ENCODE data around the gene ARPC1B.
"Not testable (repeated sequence)": the region's sequence is repeated elsewhere in the genome, so short reads cannot be mapped to it uniquely, and the experiment has no call there.

Gene ARPC1B

GRCh38 chr7:99374111-99375064, at the start of gene ARPC1B:
TSS of gene ARPC1B (plus strand) at chr7:99374730. CDS start at chr7:99385715, 10,985 bp downstream.
- Histone ChIP-seq H3K9me3 (no peaks in the 10 kb centered on the region), H3K4me1 (peaks cover 0 to 44% (median 21%) of the 10 kb centered on the region in 4 donors), H3K36me3 (peaks cover 0 to 14% (median 14%) of the 10 kb centered on the region in 3 donors), H3K27ac (peak within 1 kb of the TSS; percentile 90 to 93), H3K27me3 (no peaks in the 10 kb centered on the region), H3K4me3 (peak within 1 kb of the TSS; percentile 92 to 99)
- TF ChIP-seq, protein P1, sequence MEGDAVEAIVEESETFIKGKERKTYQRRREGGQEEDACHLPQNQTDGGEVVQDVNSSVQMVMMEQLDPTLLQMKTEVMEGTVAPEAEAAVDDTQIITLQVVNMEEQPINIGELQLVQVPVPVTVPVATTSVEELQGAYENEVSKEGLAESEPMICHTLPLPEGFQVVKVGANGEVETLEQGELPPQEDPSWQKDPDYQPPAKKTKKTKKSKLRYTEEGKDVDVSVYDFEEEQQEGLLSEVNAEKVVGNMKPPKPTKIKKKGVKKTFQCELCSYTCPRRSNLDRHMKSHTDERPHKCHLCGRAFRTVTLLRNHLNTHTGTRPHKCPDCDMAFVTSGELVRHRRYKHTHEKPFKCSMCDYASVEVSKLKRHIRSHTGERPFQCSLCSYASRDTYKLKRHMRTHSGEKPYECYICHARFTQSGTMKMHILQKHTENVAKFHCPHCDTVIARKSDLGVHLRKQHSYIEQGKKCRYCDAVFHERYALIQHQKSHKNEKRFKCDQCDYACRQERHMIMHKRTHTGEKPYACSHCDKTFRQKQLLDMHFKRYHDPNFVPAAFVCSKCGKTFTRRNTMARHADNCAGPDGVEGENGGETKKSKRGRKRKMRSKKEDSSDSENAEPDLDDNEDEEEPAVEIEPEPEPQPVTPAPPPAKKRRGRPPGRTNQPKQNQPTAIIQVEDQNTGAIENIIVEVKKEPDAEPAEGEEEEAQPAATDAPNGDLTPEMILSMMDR (IDR thresholded peaks at IDR 0.05): no peak
- intact Hi-C loops (cut with DNase I; ENCODE audit: low total_unique reads): no loop called here
- peak; percentile 80 to 90 for DNase-seq

DNA sequence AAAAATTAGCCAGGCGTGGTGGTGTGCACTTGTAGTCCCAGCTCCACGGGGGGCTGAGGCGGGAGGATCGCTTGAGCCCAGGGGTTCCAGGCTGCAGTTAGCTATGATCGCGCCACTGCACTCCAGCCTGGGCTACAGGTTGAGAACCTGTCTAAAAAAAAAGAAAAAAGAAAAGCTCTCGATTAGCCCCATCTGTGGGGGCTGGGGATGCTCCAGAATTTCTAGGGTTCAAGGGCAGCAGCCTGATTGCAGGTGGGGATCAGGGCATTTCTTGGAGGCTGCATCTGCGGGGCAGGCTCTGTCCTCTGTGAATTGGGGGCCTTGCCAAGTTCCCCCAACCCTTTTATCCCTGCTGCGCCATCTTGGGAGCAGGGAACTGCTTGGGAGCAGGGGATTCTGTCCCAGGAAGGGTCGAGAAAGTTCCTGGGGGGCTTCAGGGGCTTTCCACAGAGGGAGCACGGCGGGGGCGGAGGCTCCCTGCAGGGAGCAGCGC, 49.5 kb upstream of the ARPC1B start:
- Histone ChIP-seq H3K27ac (peak overlapping the region; percentile 85 to 88), H3K36me3 (no peaks in the 10 kb centered on the region), H3K9me3 (no peaks in the 10 kb centered on the region), H3K4me3 (peak overlapping the region; percentile 85 to 94), H3K27me3 (no peaks in the 10 kb centered on the region), H3K4me1 (peaks cover 0 to 44% (median 33%) of the 10 kb centered on the region in 4 donors)
- DNase-seq: no peak
- intact Hi-C loops (cut with DNase I; ENCODE audit: low total_unique reads): no loop called here
- TF ChIP-seq, protein P1 (IDR thresholded peaks at IDR 0.05): no peak

- Histone ChIP-seq H3K27me3 (no peaks in the 10 kb centered on the region), H3K27ac (peak within 1 kb of the TSS; percentile 85 to 88), H3K4me3 (peak within 1 kb of the TSS; percentile 85 to 94), H3K4me1 (peaks cover 0 to 51% (median 37%) of the 10 kb centered on the region in 4 donors), H3K9me3 (no peaks in the 10 kb centered on the region), H3K36me3 (no peaks in the 10 kb centered on the region)
- peak; percentile 83 to 94 for DNase-seq
- TF ChIP-seq, protein P1 (IDR thresholded peaks at IDR 0.05): peak in 1 of 2 experiments; percentile 17
- intact Hi-C loops (cut with DNase I; ENCODE audit: low total_unique reads): no loop called here
Measured at GRCh38 chr7:99325592-99326407, 48.7 kb upstream of the ARPC1B start, which contains the start of gene ARPC1A. TSS of gene ARPC1A (plus strand) at chr7:99325898. CDS start at chr7:99333354, 7,456 bp downstream.

DNA sequence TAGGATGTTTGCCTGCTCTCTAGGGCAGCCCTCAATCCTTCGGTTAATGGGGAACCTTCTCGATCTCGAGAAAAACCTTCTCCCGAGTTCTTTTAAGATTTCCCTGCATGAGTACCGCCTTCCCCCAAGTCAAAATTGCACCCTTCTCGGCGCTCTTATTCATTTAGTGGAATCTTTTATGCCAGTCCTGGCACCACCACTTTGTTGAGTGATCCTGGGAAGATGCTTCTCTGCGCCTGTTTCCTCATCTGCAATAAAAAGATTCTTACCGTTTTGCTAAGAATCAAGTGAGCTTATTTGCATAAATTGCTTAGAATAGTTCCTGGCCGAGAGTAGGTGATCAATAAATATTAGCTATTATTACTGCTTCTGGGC, 48.1 kb upstream of the ARPC1B start:
- Histone ChIP-seq H3K9me3 (no peaks in the 10 kb centered on the region), H3K4me3 (peak overlapping the region; percentile 85 to 94), H3K4me1 (peaks cover 0 to 55% (median 40%) of the 10 kb centered on the region in 4 donors), H3K27ac (peak overlapping the region; percentile 85 to 88), H3K36me3 (no peaks in the 10 kb centered on the region), H3K27me3 (no peaks in the 10 kb centered on the region)
- DNase-seq: no peak
- intact Hi-C loops (cut with DNase I; ENCODE audit: low total_unique reads): no loop called here
- TF ChIP-seq, protein P1 (IDR thresholded peaks at IDR 0.05): no peak

DNA sequence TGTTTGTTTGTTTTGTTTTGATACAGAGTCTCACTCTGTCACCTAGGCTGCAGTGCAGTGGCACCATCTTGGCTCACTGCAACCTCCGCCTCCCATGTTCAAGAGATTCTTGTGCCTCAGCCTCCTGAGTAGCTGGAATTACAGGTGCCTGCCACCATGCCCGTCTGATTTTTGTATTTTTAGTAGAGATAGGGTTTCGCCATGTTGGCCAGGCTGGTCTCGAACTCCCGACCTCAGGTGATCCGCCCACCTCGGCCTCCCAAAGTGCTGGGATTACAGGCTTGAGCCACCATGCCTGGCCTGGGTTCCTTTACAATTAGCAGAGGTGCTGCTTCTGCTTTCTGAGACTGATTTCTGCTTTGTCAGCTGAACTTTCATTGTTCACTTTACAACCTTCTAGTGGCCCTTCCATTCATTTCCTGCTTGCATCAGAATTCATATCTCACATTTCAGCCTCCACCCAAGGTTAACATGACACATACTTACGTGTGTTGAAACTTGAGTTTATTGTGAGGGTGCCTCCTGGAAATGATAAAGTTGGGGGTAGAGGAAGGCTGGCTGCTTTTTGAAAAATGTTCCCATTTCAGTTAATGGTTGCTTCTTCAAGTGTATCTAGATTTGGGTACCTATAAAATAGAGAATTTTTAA, 44.1 kb upstream of the ARPC1B start:
- H3K4me3 ChIP-seq; H3K9me3 ChIP-seq; intact Hi-C loops (cut with DNase I; ENCODE audit: low total_unique reads); DNase-seq; H3K27ac ChIP-seq; H3K27me3 ChIP-seq: not testable (repeated sequence)
- H3K4me1 ChIP-seq: peaks cover 0 to 63% (median 32%) of the 10 kb centered on the region in 4 donors
- peaks cover 19 to 26% (median 21%) of the 10 kb centered on the region in 3 donors for H3K36me3 ChIP-seq
